ES-I3 (cell line): ENCODE results near the gene PRKG1.

Source experiments
- H3K36me3 ChIP-seq: 2 replicates; pipeline ENCODE4 v1.6.1; 2013; ENCODE audit warnings: mild to moderate bottlenecking, low read length, control low read depth, moderate library complexity; ENCODE audit not compliant: insufficient read depth
- H3K4me1 ChIP-seq: 2 replicates; pipeline ENCODE4 v1.6.1; 2013; ENCODE audit warnings: mild to moderate bottlenecking, control low read depth, low read length; ENCODE audit not compliant: insufficient read depth
- H3K9ac ChIP-seq: 2 replicates; pipeline ENCODE4 v1.6.1; 2013; ENCODE audit warnings: low read depth, mild to moderate bottlenecking, low read length, moderate library complexity
- H3K9me3 ChIP-seq: 2 replicates; pipeline ENCODE4 v1.6.1; 2013; ENCODE audit warnings: mild to moderate bottlenecking, low read length, moderate library complexity; ENCODE audit not compliant: control insufficient read depth, insufficient read depth

The PRKG1 gene

GRCh38 chr10:51358227-51358626 is 283.9 kb downstream of the PRKG1 start:
- H3K9me3 ChIP-seq = no peaks in the 10 kb centered on the region
- H3K9ac ChIP-seq = no peak overlapping the region

DNA sequence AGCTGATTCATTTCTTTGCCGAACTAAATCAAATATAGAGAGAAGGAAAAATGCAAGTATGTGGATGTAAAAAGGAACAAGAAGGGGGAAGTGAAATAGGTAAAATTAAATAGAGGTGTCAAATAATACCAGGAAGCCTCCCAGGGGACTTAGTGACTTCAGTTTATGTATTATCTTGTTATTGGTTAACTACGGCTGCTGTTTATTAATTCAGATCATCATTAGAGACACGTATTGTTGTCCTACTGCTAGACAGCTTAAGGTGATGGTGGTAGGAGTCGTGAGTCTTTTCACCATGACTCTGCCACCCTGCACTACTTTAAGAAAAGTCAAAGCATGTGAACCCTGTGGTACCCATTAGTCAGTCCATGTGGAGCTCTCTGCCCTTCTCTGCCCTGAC is 289.1 kb downstream of the PRKG1 start:
- Histone ChIP-seq H3K9ac (no peak overlapping the region), H3K4me1 (no peaks in the 10 kb centered on the region; the same call in 1 of the 2 replicates), H3K36me3 (no peaks in the 10 kb centered on the region), H3K9me3 (no peaks in the 10 kb centered on the region)

More at GRCh38 chr10:51358227-51358626, 283.9 kb downstream of the PRKG1 start:
- Histone ChIP-seq H3K36me3 (no peaks in the 10 kb centered on the region), H3K4me1 (no peaks in the 10 kb centered on the region)

DNA sequence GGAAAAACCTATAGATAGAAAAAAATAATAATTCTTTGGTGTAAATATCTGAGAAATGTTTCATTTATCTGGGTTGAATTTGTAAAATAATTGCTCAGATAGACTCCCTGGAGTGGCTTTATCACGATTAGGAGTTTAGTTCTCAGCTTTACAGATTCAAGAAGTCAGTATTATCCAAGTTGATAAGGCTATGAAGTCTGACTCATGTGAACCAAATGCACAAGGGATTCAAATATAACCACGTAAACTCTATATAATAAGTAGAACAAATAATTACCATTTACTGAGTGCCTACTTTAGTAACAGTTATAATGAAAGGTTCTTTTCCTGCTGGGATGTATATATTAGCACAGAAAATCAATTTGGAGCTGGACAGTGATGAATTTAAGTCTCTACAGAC is 290.4 kb downstream of the PRKG1 start:
- H3K36me3 ChIP-seq = no peaks in the 10 kb centered on the region

GRCh38 chr10:51366044-51366443 is 291.8 kb downstream of the PRKG1 start:
- Histone ChIP-seq H3K9me3 (no peaks in the 10 kb centered on the region), H3K36me3 (no peaks in the 10 kb centered on the region), H3K9ac (no peak overlapping the region), H3K4me1 (peaks cover 8% of the 10 kb centered on the region; the same call in 1 of the 2 replicates)

More for the DNA sequence above, 290.4 kb downstream of the PRKG1 start:
- H3K4me1 ChIP-seq = peaks cover 3% of the 10 kb centered on the region; the same call in 1 of the 2 replicates
- no peak overlapping the region for H3K9ac ChIP-seq
- no peaks in the 10 kb centered on the region for H3K9me3 ChIP-seq

- H3K9me3 ChIP-seq = no peaks in the 10 kb centered on the region
- no peaks in the 10 kb centered on the region for H3K36me3 ChIP-seq
- peaks cover 8% of the 10 kb centered on the region; the same call in 1 of the 2 replicates for H3K4me1 ChIP-seq
- H3K9ac ChIP-seq = no peak overlapping the region
Observed at GRCh38 chr10:51367127-51367526, 292.8 kb downstream of the PRKG1 start.

DNA sequence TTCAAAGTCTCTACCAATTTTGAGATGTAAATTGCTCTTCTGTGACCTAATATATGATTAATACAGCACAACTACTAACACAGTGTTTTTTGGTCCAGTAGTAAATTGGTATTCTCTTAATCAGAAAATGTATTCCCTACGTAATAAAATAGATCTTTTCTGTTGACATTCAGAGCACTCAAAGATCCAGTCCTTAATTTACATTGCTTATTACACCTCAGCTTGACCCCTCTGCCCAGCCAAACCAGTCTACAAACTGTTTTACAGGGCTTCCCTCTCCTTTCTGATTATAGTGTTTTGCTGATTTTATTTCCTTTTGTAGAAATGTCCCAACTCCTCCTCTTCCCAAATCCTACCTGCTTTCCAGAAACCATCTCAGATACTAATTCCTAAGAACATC is 293.4 kb downstream of the PRKG1 start:
- Histone ChIP-seq H3K9ac (no peak overlapping the region), H3K36me3 (no peaks in the 10 kb centered on the region), H3K9me3 (no peaks in the 10 kb centered on the region), H3K4me1 (peaks cover 8% of the 10 kb centered on the region; the same call in 1 of the 2 replicates)

GRCh38 chr10:51368943-51369342 is 294.7 kb downstream of the PRKG1 start:
- no peak overlapping the region for H3K9ac ChIP-seq
- peaks cover 8% of the 10 kb centered on the region; the same call in 1 of the 2 replicates for H3K4me1 ChIP-seq
- H3K9me3 ChIP-seq = no peaks in the 10 kb centered on the region
- H3K36me3 ChIP-seq = no peaks in the 10 kb centered on the region

DNA sequence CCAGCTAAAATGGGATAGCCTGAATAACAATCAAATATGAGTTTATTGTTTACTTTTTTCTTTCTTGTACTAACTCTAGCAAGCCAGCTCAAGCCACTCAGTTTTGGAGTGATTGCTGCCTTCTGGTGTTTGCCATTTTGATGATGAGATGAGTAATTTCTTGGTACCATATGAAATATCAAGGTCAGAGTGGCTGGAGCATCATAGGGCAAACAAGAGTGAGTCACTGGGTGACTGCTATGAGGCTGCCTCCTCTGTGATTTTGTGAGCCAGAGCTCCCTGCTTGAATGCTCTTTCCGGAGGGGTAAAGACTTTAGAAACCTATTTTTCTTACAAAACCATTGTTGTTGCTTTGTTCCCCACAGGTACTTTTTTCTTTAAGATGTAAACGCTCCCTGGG is 295.6 kb downstream of the PRKG1 start:
- no peak overlapping the region for H3K9ac ChIP-seq
- H3K9me3 ChIP-seq = no peaks in the 10 kb centered on the region
- H3K36me3 ChIP-seq = no peaks in the 10 kb centered on the region
- peaks cover 8% of the 10 kb centered on the region; the same call in 1 of the 2 replicates for H3K4me1 ChIP-seq

GRCh38 chr10:51371743-51372142 is 297.5 kb downstream of the PRKG1 start:
- Histone ChIP-seq H3K4me1 (peaks cover 8% of the 10 kb centered on the region; the same call in 1 of the 2 replicates), H3K9me3 (no peaks in the 10 kb centered on the region), H3K36me3 (no peaks in the 10 kb centered on the region), H3K9ac (no peak overlapping the region)

DNA sequence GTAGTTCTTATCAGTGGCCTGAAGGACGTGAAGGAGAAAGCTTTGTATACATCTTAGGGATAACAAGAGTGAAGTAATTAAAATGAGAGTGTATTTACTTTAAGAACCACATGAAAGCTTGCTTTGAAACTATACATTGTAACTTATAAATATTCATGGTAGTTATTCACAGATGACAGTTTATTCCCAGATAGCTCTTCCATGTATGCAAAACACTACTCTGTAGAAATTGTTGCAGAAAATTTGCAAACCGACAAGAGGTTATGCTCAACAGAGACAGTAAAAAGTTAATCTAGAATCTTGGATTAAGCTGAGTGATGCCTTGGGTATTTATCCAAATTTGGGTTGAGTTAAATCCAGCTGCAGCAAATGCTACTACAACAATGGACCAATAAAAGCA is 301.5 kb downstream of the PRKG1 start:
- H3K4me1 ChIP-seq = no peaks in the 10 kb centered on the region
- no peaks in the 10 kb centered on the region for H3K36me3 ChIP-seq
- no peak overlapping the region for H3K9ac ChIP-seq
- no peaks in the 10 kb centered on the region for H3K9me3 ChIP-seq

- Histone ChIP-seq H3K9ac (no peak overlapping the region), H3K9me3 (no peaks in the 10 kb centered on the region), H3K36me3 (no peaks in the 10 kb centered on the region), H3K4me1 (no peaks in the 10 kb centered on the region)
Observed at GRCh38 chr10:51377070-51377931, 303.0 kb downstream of the PRKG1 start.

- no peaks in the 10 kb centered on the region for H3K9me3 ChIP-seq
- H3K4me1 ChIP-seq = no peaks in the 10 kb centered on the region
- H3K9ac ChIP-seq = no peak overlapping the region
- H3K36me3 ChIP-seq = no peaks in the 10 kb centered on the region
Observed at GRCh38 chr10:51377932-51378599, 303.8 kb downstream of the PRKG1 start.

DNA sequence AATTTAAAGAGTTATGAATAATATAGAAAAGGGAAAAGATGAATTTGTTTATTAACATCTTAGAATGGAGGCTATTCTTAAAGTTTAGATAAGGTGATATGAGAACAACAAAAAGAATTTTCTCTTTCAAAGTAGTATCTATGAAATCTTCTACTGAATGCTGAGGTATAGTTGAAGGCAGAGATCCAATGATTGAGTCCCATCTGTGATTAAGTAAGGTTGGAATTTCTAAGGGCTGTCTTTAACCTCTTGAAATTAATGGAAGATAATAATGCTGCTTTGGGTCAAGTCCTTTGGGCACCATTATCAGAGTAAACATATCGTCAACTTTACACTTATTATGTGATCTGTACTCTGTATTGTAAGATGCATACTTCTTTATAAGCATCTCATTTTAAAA is 307.9 kb downstream of the PRKG1 start:
- H3K9me3 ChIP-seq = no peaks in the 10 kb centered on the region
- H3K36me3 ChIP-seq = no peaks in the 10 kb centered on the region
- no peaks in the 10 kb centered on the region for H3K4me1 ChIP-seq
- no peak overlapping the region for H3K9ac ChIP-seq

- Histone ChIP-seq H3K4me1 (no peaks in the 10 kb centered on the region), H3K9ac (no peak overlapping the region), H3K9me3 (no peaks in the 10 kb centered on the region), H3K36me3 (no peaks in the 10 kb centered on the region)
Observed at GRCh38 chr10:51384971-51385370, 310.7 kb downstream of the PRKG1 start.
